Colonic mucosa (tissue), 4 donors: Measurements from ENCODE around the gene CADM2. TPM values are rescaled to one million over a fixed set of nuclear protein-coding genes. Genes with fewer than 3 reads are reported as not detected.

Source experiments
- DNase-seq: peaks from one replicate; pipeline ENCODE4 v3.0.0-alpha.2; 2020
- H3K27ac ChIP-seq: fragments of 200-600 bp; one replicate; pipeline ENCODE4 v1.8.0; 2021
- H3K27me3 ChIP-seq: fragments of 200-600 bp; one replicate; pipeline ENCODE4 v1.8.0; 2021
- H3K36me3 ChIP-seq: fragments of 200-600 bp; one replicate; pipeline ENCODE4 v1.8.0; 2021
- H3K4me1 ChIP-seq: fragments of 200-600 bp; one replicate; pipeline ENCODE4 v1.8.0; 2021; ENCODE audit warnings: mild to moderate bottlenecking
- H3K4me3 ChIP-seq: fragments of 200-600 bp; one replicate; pipeline ENCODE4 v1.8.0; 2021
- H3K9ac ChIP-seq, 2 donors: one replicate each; pipeline ENCODE4 v1.7.0; 2013; ENCODE audit warnings: control low read depth in 2 of 2, low read depth in 2 of 2, low read length in 2 of 2
- H3K9me3 ChIP-seq: fragments of 200-600 bp; one replicate; pipeline ENCODE4 v1.8.0; 2021
- CTCF ChIP-seq: fragments of 200-600 bp; IDR thresholded peaks from one replicate; pipeline ENCODE4 v1.8.0; 2022; ENCODE audit warnings: antibody characterized with exemption, mild to moderate bottlenecking
- intact Hi-C: fragments of 100-400 bp; cut with DNase I; formaldehyde crosslinking; loops from one replicate; pipeline ENCODE4 v1.14.1; 2022
- total RNA-seq, 2 donors: library from RNA; stranded (reverse); fragmentation: NEBNext Ultra II Directional in 1 of 2; extraction: Animal tissue kit (Norgen Biotek cat#: 25700) in 1 of 2; gene quantifications; one replicate each; pipeline ENCODE4 v1.2.1, GENCODE V29; 2021
- donor health status: healthy.
- donor health status: DM: no; HTN: no; CAD: no.
- donor health status: DM: no; HTN: no; CAD: no.

The CADM2 gene
- total RNA-seq, 2 donors from 2014 or later: 1.2 to 2.8 TPM

GRCh38 chr3:85384372-85384771 lies 425.6 kb downstream of the CADM2 start:
- Histone ChIP-seq H3K4me3 (no peak overlapping the region), H3K4me1 (no peaks in the 10 kb centered on the region), H3K27me3 (no peaks in the 10 kb centered on the region), H3K36me3 (no peaks in the 10 kb centered on the region), H3K27ac (no peak overlapping the region), H3K9me3 (no peaks in the 10 kb centered on the region), H3K9ac (no peak overlapping the region)
- DNase-seq: no peak
- no peak for TF ChIP-seq CTCF
- intact Hi-C loops: no loop called here

DNA sequence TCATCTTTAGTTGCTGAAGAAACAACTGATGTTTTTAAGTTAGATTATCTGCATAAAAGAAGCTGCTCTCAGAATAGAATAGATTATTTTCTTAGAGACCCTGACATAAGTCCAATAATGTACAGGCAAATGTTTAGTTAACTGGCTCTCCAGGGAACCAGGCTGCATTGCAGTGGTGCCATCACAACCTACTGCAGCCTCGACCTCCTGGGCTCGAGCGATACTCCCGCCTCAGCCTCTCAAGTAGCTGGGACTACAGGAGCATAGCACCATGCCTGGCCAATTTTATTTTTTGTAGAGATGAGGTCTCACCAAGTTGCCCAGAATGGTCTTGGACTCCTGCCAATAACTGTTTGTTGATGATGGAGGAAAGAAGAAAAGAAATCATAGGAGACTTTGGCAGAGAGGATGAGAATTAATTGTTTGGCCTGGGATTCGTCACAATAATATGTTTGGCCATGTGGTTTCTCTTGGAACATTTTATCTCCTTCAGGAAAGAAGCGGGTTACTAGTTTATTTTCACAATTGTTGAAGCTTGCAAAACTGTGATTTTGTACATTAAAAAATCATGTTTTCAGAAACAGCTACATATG lies 429.2 kb downstream of the CADM2 start:
- H3K9ac ChIP-seq: no peak overlapping the region
- H3K4me1 ChIP-seq: no peaks in the 10 kb centered on the region
- no peak overlapping the region for H3K4me3 ChIP-seq
- H3K27me3 ChIP-seq: no peaks in the 10 kb centered on the region
- intact Hi-C loops: no loop called here
- no peaks in the 10 kb centered on the region for H3K36me3 ChIP-seq
- no peak for TF ChIP-seq CTCF
- DNase-seq: no peak
- H3K27ac ChIP-seq: no peak overlapping the region
- no peaks in the 10 kb centered on the region for H3K9me3 ChIP-seq

GRCh38 chr3:85394424-85394823 lies 435.6 kb downstream of the CADM2 start:
- Histone ChIP-seq H3K27ac (no peak overlapping the region), H3K9ac (no peak overlapping the region), H3K36me3 (no peaks in the 10 kb centered on the region), H3K27me3 (no peaks in the 10 kb centered on the region), H3K4me1 (no peaks in the 10 kb centered on the region), H3K9me3 (no peaks in the 10 kb centered on the region), H3K4me3 (no peak overlapping the region)
- intact Hi-C loops: no loop called here
- DNase-seq: no peak
- TF ChIP-seq CTCF: no peak

- Histone ChIP-seq H3K27ac (no peak overlapping the region), H3K9me3 (no peaks in the 10 kb centered on the region), H3K4me3 (no peak overlapping the region), H3K36me3 (no peaks in the 10 kb centered on the region), H3K4me1 (no peaks in the 10 kb centered on the region), H3K27me3 (no peaks in the 10 kb centered on the region), H3K9ac (no peak overlapping the region)
- TF ChIP-seq CTCF: no peak
- intact Hi-C loops: no loop called here
- no peak for DNase-seq
These were observed 438.6 kb downstream of the CADM2 start for GRCh38 chr3:85397434-85397833.

DNA sequence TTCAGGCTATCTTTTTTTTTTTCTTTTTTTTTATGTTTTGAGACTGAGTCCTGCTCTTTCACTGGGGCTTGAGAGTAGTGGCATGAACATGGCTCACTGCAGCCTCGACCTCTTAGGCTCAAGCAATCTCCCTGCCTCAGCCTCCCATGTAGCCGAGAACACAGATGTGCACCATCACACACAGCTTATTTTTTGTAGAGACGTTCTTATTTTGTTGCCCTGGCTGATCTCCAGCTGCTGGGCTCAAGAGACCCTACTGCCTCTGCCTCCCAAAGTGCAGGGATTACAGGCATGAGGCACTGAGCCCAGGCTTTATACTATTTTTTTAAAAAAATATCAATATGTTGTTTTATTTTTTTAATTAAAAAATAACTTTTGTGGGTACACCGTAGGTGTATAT lies 467.3 kb downstream of the CADM2 start:
- no peak overlapping the region for H3K27ac ChIP-seq
- H3K9me3 ChIP-seq: no peaks in the 10 kb centered on the region
- no peak for TF ChIP-seq CTCF
- H3K36me3 ChIP-seq: no peaks in the 10 kb centered on the region
- no peak overlapping the region for H3K4me3 ChIP-seq
- intact Hi-C loops: no loop called here
- no peak for DNase-seq
- H3K9ac ChIP-seq: no peak overlapping the region
- H3K27me3 ChIP-seq: no peaks in the 10 kb centered on the region
- H3K4me1 ChIP-seq: no peaks in the 10 kb centered on the region
